ENCODE data around the gene ZAR1L. TPM values are rescaled to one million over a fixed set of nuclear protein-coding genes. Genes with fewer than 3 reads are reported as not detected.

ZAR1L gene
- total and polyA plus RNA-seq, 8 donors: not detected

GRCh38 chr13:32314271-32315237, 609 bp downstream of the ZAR1L start:
- peak in 4 of 6 donors; percentile 9 to 42 (median 18) for DNase-seq
- H3K27me3 ChIP-seq: no peaks in the 10 kb centered on the region
- ATAC-seq: peak; percentile 8 to 36 (median 25)
- 74 to 77% methylated on average over 32 of the region's 32 CpGs for WGBS, 2 donors
- H3K27ac ChIP-seq: peak overlapping the region; percentile 85 to 96 (median 87)
- H3K9me3 ChIP-seq: no peaks in the 10 kb centered on the region
- FAIRE-seq: no peak
- intact Hi-C loops (cut with DNase I): no loop called here
- TF ChIP-seq, protein P1, sequence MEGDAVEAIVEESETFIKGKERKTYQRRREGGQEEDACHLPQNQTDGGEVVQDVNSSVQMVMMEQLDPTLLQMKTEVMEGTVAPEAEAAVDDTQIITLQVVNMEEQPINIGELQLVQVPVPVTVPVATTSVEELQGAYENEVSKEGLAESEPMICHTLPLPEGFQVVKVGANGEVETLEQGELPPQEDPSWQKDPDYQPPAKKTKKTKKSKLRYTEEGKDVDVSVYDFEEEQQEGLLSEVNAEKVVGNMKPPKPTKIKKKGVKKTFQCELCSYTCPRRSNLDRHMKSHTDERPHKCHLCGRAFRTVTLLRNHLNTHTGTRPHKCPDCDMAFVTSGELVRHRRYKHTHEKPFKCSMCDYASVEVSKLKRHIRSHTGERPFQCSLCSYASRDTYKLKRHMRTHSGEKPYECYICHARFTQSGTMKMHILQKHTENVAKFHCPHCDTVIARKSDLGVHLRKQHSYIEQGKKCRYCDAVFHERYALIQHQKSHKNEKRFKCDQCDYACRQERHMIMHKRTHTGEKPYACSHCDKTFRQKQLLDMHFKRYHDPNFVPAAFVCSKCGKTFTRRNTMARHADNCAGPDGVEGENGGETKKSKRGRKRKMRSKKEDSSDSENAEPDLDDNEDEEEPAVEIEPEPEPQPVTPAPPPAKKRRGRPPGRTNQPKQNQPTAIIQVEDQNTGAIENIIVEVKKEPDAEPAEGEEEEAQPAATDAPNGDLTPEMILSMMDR (IDR thresholded peaks at IDR 0.05): no peak
- peaks cover 0 to 9% (median 0%) of the 10 kb centered on the region in 3 donors for H3K4me1 ChIP-seq
- no peaks in the 10 kb centered on the region for H3K36me3 ChIP-seq
- H3K4me3 ChIP-seq: peak overlapping the region; percentile 59 to 76 (median 67)

DNA sequence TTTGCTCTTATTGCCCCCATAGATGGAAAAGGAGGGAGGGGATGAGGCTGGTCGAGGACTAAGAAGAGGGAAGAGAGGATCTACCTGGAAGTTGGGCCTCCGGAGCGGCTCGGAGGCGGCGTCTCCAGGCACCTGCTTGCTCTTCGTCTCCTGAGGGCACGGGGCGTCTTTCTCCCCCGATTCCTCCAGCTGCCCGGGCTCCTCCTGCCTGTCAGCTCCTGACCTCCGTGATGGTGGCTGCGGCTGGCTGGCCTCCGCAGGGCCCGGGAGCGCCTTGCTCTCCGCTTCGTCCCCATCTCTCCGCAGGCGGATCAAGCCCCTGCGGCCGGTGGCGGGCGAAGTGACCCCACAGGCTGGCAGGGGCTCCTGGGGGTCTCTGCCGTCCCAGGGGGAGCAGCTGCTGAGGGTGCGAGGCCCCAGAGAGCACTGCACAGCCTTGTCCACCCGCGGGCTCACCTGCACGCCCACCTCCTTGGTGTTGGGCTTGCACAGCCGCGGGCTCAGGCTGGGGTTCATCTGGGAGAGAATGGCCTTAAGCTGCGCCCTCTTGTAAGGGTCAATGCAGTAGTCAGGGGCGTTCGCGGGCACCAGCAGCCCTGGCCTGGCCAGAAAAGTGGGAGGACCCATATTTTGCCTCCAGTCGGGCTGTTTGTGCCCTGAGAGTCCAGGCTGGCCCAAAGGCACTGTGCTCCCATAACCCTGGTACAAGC, 3.8 kb downstream of the ZAR1L start:
- ATAC-seq (no peak), FAIRE-seq (no peak), DNase-seq (peak in 2 of 6 donors; percentile 18 to 66)
- 78 to 93% methylated on average over 35 to 36 of the region's 36 CpGs for WGBS, 2 donors
- Histone ChIP-seq H3K4me1 (peaks cover 0 to 6% (median 0%) of the 10 kb centered on the region in 3 donors), H3K27me3 (no peaks in the 10 kb centered on the region), H3K4me3 (no peak overlapping the region), H3K36me3 (no peaks in the 10 kb centered on the region), H3K9me3 (no peaks in the 10 kb centered on the region), H3K27ac (no peak overlapping the region)
- intact Hi-C loops (cut with DNase I): no loop called here
- TF ChIP-seq, protein P1 (IDR thresholded peaks at IDR 0.05): no peak

- no peak overlapping the region for H3K27ac ChIP-seq
- FAIRE-seq (no peak), ATAC-seq (peak; percentile 78 to 89 (median 86)), DNase-seq (peak in 1 of 6 donors; percentile 29)
- H3K9me3 ChIP-seq: no peaks in the 10 kb centered on the region
- WGBS, 2 donors: 28 to 35% methylated on average over 12 of the region's 12 CpGs
- H3K4me3 ChIP-seq: peak overlapping the region in 2 of 4 donors; percentile 20 to 28
- no peaks in the 10 kb centered on the region for H3K36me3 ChIP-seq
- peaks cover 0 to 5% (median 0%) of the 10 kb centered on the region in 3 donors for H3K4me1 ChIP-seq
- intact Hi-C loops (cut with DNase I): no loop called here
- no peaks in the 10 kb centered on the region for H3K27me3 ChIP-seq
- TF ChIP-seq, protein P1 (IDR thresholded peaks at IDR 0.05): peak; percentile 57 to 71 (median 62)
Measured at GRCh38 chr13:32310134-32310706, 4.9 kb downstream of the ZAR1L start.

DNA sequence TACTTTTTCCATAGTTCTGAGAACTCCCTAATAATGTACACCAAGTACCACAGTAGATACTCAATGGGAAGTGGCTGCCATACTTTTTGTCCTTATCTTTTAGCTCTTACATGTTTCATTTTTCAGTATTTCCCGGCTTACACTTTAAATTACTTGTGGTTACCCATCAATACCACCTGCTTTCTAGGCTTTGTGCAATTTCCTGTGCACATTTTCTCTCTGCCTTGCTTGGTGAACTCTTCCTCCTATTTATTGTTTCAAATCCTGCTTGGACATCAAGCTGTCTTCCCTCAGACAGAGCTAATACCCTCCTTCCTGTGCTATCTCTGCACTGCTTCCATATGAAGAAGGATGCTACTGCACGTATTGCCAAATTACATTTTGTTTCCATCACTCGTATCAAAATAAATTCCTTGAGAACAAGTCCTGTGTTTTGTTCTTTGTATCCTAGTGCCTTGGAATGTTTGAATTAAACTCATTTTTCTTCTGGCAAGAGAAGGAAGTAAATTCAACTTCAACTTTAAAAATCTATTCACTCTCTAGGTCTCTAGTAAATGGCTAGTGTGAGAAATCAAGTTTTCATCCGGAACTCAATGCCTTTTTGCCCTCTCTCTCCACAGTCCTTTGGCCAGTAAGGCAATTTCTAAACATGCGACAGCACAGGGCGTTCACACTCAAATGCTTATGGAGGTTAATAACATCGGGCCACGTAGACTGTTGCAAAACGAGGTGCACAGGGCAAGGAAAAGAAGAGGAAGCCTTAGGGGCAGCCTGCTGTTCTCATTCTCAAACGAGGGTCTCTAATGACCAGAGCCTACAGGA, 5.6 kb downstream of the ZAR1L start:
- H3K27ac ChIP-seq: no peak overlapping the region
- TF ChIP-seq, protein P1 (IDR thresholded peaks at IDR 0.05): no peak
- intact Hi-C loops (cut with DNase I): loop anchor here in 1 of 3 donors (10.0 kb wide), 2 partner anchors 295 to 395 kb away; no protein-coding TSS in a partner anchor
- ATAC-seq: peak; percentile 53 to 72 (median 71)
- no peaks in the 10 kb centered on the region for H3K27me3 ChIP-seq
- DNase-seq: no peak
- no peaks in the 10 kb centered on the region for H3K9me3 ChIP-seq
- H3K36me3 ChIP-seq: no peaks in the 10 kb centered on the region
- 31 to 33% methylated on average over 10 of the region's 10 CpGs for WGBS, 2 donors
- peaks cover 0 to 5% (median 0%) of the 10 kb centered on the region in 3 donors for H3K4me1 ChIP-seq
- peak overlapping the region in 2 of 4 donors; percentile 20 to 28 for H3K4me3 ChIP-seq
- no peak for FAIRE-seq
